ENCODE measurements around the gene TMEM151B.
A peak's percentile ranks its signal among the peaks of the same experiment; 100 is the strongest.

TMEM151B gene

GRCh38 chr6:44285552-44286284, 15.5 kb downstream of the TMEM151B start:
- DNase-seq = no peak

GRCh38 chr6:44286285-44286565, 16.0 kb downstream of the TMEM151B start:
- no peak for DNase-seq

GRCh38 chr6:44286747-44287146, 16.5 kb downstream of the TMEM151B start:
- DNase-seq = no peak

GRCh38 chr6:44289726-44290260, 19.5 kb downstream of the TMEM151B start:
- no peak for DNase-seq

- DNase-seq = no peak
These were observed 21.6 kb downstream of the TMEM151B start for GRCh38 chr6:44291841-44292240.

GRCh38 chr6:44292661-44293365, 22.6 kb downstream of the TMEM151B start:
- no peak for DNase-seq

- DNase-seq = no peak
These were observed 24.9 kb downstream of the TMEM151B start for GRCh38 chr6:44294832-44295791.

- DNase-seq = peak; percentile 46
These were observed 27.1 kb downstream of the TMEM151B start for GRCh38 chr6:44297063-44298038.

- DNase-seq = no peak
These were observed 28.0 kb downstream of the TMEM151B start for GRCh38 chr6:44298055-44298803.

- DNase-seq = no peak
These were observed 28.6 kb downstream of the TMEM151B start for GRCh38 chr6:44298864-44299263.

GRCh38 chr6:44300292-44300823, 30.1 kb downstream of the TMEM151B start:
- no peak for DNase-seq

- no peak for DNase-seq
These were observed 30.9 kb downstream of the TMEM151B start for GRCh38 chr6:44301106-44301505.

- DNase-seq = no peak
These were observed 31.7 kb downstream of the TMEM151B start for GRCh38 chr6:44301782-44302564.

GRCh38 chr6:44302856-44303255, 32.6 kb downstream of the TMEM151B start:
- DNase-seq = no peak

GRCh38 chr6:44303842-44304241, 33.6 kb downstream of the TMEM151B start:
- DNase-seq = no peak

- DNase-seq = no peak
These were observed 34.3 kb downstream of the TMEM151B start for GRCh38 chr6:44304282-44305199.

GRCh38 chr6:44305200-44305725, 35.0 kb downstream of the TMEM151B start:
- DNase-seq = no peak

- DNase-seq = no peak
These were observed 36.5 kb downstream of the TMEM151B start for GRCh38 chr6:44306710-44307109.

- DNase-seq = no peak
These were observed 37.0 kb downstream of the TMEM151B start for GRCh38 chr6:44307217-44307616.
